Endometrial microvascular endothelial cells (primary cell): ENCODE results near the gene TEKT4. TPM values are rescaled to one million over a fixed set of nuclear protein-coding genes. Genes with fewer than 3 reads are reported as not detected.
"Not testable (repeated sequence)": the region's sequence is repeated elsewhere in the genome, so short reads cannot be mapped to it uniquely, and the experiment has no call there.

ENCODE experiments used
- in situ Hi-C: cut with HindIII; loops from 2 replicates; pipeline ENCODE4 v1.10.0; 2017; ENCODE audit warnings: low sequenced_read_pairs, low pct_unique_long_range_greater_than_20kb; ENCODE audit errors: inconsistent ontology term
- total RNA-seq: library from RNA; depleted of rRNA; stranded (reverse); fragments of >200 nt; gene quantifications from one replicate; pipeline ENCODE4 v1.2.3, GENCODE V29; 2015; ENCODE audit errors: inconsistent ontology term

TEKT4 gene
- total RNA-seq, 1 donor from 2014 or later, result not detected

- in situ Hi-C loops, result no loop called here
These were observed 4.0 kb downstream of the TEKT4 start for GRCh38 chr2:94875064-94875819.

GRCh38 chr2:94875820-94876522 lies 4.7 kb downstream of the TEKT4 start:
- in situ Hi-C loops, result no loop called here

GRCh38 chr2:94876523-94876863 lies 5.3 kb downstream of the TEKT4 start:
- in situ Hi-C loops, result no loop called here

GRCh38 chr2:94877129-94877528 lies 5.9 kb downstream of the TEKT4 start:
- in situ Hi-C loops, result no loop called here

- in situ Hi-C loops, result not testable (repeated sequence)
These were observed 7.3 kb downstream of the TEKT4 start for GRCh38 chr2:94878575-94878974.

GRCh38 chr2:94879314-94879981 lies 8.2 kb downstream of the TEKT4 start:
- in situ Hi-C loops, result no loop called here

- in situ Hi-C loops, result no loop called here
These were observed 8.8 kb downstream of the TEKT4 start for GRCh38 chr2:94879982-94880377.

- in situ Hi-C loops, result no loop called here
These were observed 9.3 kb downstream of the TEKT4 start for GRCh38 chr2:94880507-94880906.

GRCh38 chr2:94881070-94881469 lies 9.8 kb downstream of the TEKT4 start:
- in situ Hi-C loops, result no loop called here

- in situ Hi-C loops, result no loop called here
These were observed 19.0 kb downstream of the TEKT4 start for GRCh38 chr2:94890234-94890633.

- in situ Hi-C loops, result not testable (repeated sequence)
These were observed 24.0 kb downstream of the TEKT4 start for GRCh38 chr2:94895273-94895672.

GRCh38 chr2:94906976-94907375 lies 35.7 kb downstream of the TEKT4 start:
- in situ Hi-C loops, result not testable (repeated sequence)

GRCh38 chr2:94923196-94923595 lies 52.0 kb downstream of the TEKT4 start:
- in situ Hi-C loops, result no loop called here

GRCh38 chr2:94924999-94925398 lies 53.8 kb downstream of the TEKT4 start:
- in situ Hi-C loops, result not testable (repeated sequence)

Other genes with a start within 250 kb of the TEKT4 start
- not detected for gene MAL, start 154.3 kb downstream of the TEKT4 start, total RNA-seq